ENCODE results near the gene OSBPL10.
"Not testable (repeated sequence)": the region's sequence is repeated elsewhere in the genome, so short reads cannot be mapped to it uniquely, and the experiment has no call there.

OSBPL10 gene

DNA sequence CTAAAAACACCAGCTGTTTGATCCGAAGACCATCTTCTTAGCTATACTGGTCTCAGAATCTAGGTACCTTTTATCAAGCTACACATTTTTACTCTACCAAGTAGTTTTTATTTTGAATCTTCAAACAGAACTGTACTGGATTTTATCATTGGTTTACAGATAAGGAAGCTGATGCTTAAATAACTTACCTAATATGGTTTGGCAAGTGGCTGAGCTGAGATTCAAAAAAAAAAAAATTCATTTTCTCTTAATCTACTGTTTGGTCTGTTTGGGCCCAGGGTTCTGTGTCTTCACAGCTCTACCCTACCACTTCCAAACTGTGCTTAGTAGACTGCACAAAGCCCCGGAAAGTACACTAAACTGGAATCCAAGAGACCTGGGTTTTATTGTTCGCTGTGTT is 36.2 kb upstream of the OSBPL10 start:
- H3K4me3 ChIP-seq (ENCODE audit: low read depth, low read length): no peak overlapping the region
- TF ChIP-seq, protein P1, sequence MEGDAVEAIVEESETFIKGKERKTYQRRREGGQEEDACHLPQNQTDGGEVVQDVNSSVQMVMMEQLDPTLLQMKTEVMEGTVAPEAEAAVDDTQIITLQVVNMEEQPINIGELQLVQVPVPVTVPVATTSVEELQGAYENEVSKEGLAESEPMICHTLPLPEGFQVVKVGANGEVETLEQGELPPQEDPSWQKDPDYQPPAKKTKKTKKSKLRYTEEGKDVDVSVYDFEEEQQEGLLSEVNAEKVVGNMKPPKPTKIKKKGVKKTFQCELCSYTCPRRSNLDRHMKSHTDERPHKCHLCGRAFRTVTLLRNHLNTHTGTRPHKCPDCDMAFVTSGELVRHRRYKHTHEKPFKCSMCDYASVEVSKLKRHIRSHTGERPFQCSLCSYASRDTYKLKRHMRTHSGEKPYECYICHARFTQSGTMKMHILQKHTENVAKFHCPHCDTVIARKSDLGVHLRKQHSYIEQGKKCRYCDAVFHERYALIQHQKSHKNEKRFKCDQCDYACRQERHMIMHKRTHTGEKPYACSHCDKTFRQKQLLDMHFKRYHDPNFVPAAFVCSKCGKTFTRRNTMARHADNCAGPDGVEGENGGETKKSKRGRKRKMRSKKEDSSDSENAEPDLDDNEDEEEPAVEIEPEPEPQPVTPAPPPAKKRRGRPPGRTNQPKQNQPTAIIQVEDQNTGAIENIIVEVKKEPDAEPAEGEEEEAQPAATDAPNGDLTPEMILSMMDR (conservative IDR thresholded peaks at IDR 0.05; ENCODE audit: low read depth, low read length): no peak
- DNase-seq (ENCODE audit: low read depth): no peak

DNA sequence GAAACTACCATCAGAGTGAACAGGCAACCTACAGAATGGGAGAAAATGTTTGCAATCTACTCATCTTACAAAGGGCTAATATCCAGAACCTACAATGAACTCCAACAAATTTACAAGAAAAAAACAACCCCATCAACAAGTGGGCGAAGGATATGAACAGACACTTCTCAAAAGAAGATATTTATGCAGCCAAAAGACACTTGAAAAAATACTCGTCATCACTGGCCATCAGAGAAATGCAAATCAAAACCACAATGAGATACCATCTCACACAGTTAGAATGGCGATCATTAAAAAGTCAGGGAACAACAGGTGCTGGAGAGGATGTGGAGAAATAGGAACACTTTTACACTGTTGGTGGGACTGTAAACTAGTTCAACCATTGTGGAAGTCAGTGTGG is 34.6 kb upstream of the OSBPL10 start:
- not testable (repeated sequence) for H3K4me3 ChIP-seq (ENCODE audit: low read depth, low read length); DNase-seq (ENCODE audit: low read depth)

DNA sequence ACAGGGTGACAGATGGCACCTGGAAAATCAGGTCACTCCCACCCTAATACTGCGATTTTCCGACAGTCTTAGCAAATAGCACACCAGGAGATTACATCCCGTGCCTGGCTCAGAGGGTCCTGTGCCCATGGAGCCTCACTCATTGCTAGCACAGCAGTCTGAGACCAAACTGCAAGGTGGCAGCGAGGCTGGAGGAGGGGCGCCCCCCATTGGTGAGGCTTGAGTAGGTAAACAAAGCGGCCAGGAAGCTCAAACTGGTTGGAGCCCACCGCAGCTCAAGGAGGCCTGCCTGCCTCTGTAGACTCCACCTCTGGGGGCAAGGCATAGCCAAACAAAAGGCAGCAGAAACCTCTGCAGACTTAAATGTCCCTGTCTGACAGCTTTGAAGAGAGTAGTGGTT is 29.6 kb upstream of the OSBPL10 start:
- not testable (repeated sequence) for H3K4me3 ChIP-seq (ENCODE audit: low read depth, low read length); DNase-seq (ENCODE audit: low read depth)

DNA sequence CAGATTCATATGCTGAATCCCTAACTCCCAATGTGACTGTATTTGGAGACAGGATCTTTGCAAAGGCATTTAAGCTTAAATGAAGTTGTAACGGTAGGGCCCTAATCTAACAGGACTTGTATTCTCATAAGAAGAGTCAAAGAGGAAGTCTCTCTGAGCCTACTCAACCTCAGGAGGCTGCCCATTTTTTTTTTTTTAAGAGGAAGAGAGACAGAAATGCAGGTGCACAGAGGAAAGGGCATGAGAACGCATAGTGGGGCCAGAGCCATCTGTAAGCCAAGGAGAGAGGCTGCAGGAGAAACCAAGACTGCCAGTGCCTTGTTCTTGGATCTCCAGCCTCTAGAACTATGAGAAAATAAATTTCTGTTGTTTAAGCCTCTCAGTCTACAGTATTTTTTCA is 28.9 kb upstream of the OSBPL10 start:
- TF ChIP-seq, protein P1 (conservative IDR thresholded peaks at IDR 0.05; ENCODE audit: low read depth, low read length): no peak
- H3K4me3 ChIP-seq (ENCODE audit: low read depth, low read length): no peak overlapping the region
- no peak for DNase-seq (ENCODE audit: low read depth)

DNA sequence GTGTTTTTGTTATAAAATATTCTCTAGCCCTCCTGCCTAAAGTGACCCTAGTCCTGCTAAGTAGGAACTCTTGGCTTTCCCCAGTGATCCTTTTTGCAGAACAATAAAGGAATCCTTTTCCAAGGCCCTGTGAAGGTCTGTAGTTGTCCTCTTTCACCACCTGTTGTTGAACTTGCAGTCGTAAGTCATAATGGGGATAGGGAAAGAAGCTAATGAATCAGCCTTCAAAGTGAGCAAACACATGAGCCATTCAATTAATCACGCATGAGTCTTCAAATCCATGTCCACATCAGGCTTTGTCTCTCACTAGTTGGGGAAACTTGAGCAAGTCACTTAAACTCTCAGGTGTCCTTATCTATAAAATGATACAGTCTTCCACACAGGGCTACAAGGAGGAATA is 28.0 kb upstream of the OSBPL10 start:
- no peak overlapping the region for H3K4me3 ChIP-seq (ENCODE audit: low read depth, low read length)
- DNase-seq (ENCODE audit: low read depth): no peak
- TF ChIP-seq, protein P1 (conservative IDR thresholded peaks at IDR 0.05; ENCODE audit: low read depth, low read length): no peak

DNA sequence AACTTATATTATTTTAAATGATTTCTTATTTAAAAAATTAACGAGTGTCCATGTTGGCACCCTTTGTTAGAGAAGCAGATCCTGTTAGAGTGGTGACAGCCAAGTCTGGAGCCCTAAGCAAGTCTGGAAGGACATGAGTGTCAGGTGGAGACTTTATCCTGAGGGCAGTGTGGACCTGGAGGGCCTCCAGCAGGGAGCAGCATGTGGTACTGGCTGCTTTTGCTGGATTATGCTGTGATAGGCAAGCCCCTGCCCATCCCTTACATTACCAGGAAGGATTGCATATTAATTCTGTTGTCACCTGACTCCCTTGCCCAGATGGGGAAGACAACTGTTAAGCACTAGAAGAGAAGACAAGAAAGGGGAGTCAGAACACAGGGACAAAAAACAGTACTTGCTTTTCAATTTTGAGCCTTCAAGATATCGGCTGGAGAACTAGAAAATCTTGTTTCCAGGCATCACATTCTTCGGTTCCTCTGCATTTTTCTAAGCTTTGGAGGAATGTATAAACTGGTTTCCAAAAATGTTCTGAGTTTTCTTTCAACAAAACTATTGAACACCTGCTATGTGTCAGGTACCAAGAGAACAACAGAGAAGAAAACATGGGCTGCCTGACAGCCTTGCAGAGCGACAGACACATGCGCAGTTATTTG is 23.2 kb upstream of the OSBPL10 start:
- TF ChIP-seq, protein P1 (conservative IDR thresholded peaks at IDR 0.05; ENCODE audit: low read depth, low read length): peak; percentile 23
- DNase-seq (ENCODE audit: low read depth): no peak
- no peak overlapping the region for H3K4me3 ChIP-seq (ENCODE audit: low read depth, low read length)

DNA sequence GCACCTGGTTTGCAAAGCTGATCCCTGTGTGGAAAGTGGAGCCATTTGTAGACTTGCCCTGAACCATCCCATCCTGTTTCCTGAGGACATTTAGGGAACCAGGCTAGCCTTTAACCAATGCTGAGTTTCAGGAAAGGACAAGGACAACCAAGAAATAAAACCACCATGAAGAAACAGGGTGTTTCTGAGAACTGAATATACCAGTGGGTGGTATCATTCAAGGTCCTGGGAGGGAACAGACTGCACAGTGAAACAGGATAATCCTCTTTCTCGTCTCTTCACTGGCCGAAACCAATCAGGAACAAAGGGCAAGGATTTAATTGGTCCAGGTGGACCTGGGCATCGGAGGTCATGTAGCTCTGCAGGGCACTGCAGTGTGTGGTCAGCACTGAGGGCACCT is 22.3 kb upstream of the OSBPL10 start:
- DNase-seq (ENCODE audit: low read depth): no peak
- no peak overlapping the region for H3K4me3 ChIP-seq (ENCODE audit: low read depth, low read length)
- TF ChIP-seq, protein P1 (conservative IDR thresholded peaks at IDR 0.05; ENCODE audit: low read depth, low read length): no peak

DNA sequence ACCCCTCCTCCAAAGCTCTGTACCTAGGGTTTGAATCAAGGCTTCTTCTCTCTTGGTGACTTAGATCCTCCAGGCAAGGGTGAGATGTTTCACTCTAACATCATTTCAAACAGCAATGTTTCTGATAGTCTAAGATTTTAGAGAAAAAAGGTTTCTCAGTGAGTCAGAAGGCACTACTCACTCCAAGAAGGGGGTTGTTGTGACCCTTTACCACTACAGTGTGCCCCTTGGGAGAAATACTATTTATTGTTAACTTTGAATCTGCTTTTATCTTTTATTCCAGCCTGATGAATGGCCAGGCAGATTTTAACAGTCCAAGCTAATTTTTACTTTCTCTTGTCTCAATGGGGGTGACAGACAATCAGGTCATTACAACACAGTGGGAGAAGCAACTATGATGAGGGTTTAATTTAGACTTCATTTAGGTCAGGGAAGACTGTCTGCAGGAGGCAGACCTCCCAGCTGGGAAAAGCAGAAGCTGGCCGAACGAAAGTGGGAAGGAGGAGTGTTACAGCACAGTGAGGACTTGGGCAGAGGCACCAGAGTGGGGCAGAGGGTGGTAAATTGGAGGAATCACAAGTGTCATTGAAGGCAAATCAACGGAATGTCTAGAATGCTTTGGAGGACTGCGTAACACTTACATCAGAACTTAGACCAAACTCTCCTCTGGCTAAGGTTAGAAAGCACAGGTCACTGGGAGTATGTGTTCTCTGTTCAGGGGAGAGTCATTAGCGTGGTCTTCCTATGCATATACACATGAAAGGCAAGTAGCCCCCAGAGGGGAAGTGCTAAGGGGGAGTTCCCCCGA is 21.7 kb upstream of the OSBPL10 start:
- TF ChIP-seq, protein P1 (conservative IDR thresholded peaks at IDR 0.05; ENCODE audit: low read depth, low read length): no peak
- no peak for DNase-seq (ENCODE audit: low read depth)

More for the DNA sequence above, 21.7 kb upstream of the OSBPL10 start:
- H3K4me3 ChIP-seq (ENCODE audit: low read depth, low read length): no peak overlapping the region

All from choroid plexus epithelial cell (primary cell).